NT2/D1 (cell line): ENCODE measurements around the gene SEZ6.

Source experiments
- SUZ12 ChIP-seq: IDR thresholded peaks from 2 replicates; pipeline ENCODE4 v1.6.1; 2011; ENCODE audit not compliant: insufficient read length, insufficient read depth; ENCODE audit errors: extremely low read depth
- YY1 ChIP-seq: IDR thresholded peaks from 2 replicates; pipeline ENCODE4 v1.6.1; 2011; ENCODE audit not compliant: insufficient read length, insufficient read depth
- ZNF274 ChIP-seq: IDR thresholded peaks from 2 replicates; pipeline ENCODE4 v1.6.1; 2011; ENCODE audit warnings: mild to moderate bottlenecking, low read depth, low read length

DNA sequence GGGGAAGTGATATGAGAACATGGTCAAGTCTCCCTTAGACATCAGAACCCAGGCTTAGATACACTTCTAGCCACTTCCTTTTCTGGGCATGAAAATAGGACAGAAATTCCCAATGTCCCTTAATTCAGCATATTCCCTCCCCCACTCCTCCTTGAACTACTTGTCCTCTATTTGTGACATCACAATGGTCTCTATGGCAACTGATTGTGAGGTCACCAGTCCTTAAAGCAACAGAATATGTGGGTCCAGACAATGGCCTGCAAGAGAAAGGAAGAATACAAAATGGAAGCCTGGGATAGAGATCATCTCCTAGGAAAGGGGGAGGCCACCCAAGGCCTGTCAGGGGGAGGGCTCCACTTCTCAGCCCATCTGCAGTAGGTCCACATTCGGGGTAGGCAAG is 6.7 kb upstream of the SEZ6 start:
- TF ChIP-seq ZNF274 (no peak), SUZ12 (no peak), YY1 (no peak)
